IPS DF 6.9 (cell line): Measurements from ENCODE around the gene MYOZ3.

Source experiments
- DNase-seq: peaks from one replicate; pipeline ENCODE4 v3.0.0-alpha.2; 2013; ENCODE audit warnings: low read depth, low spot score
- H3K27ac ChIP-seq: one replicate; pipeline ENCODE4 v1.5.1; 2013; ENCODE audit warnings: low read length, control low read depth
- H3K27me3 ChIP-seq: 2 replicates; pipeline ENCODE4 v1.6.1; 2013; ENCODE audit warnings: mild to moderate bottlenecking, low read length; ENCODE audit not compliant: control insufficient read depth, insufficient read depth
- H3K36me3 ChIP-seq: 2 replicates; pipeline ENCODE4 v1.6.1; 2013; ENCODE audit warnings: low read length; ENCODE audit not compliant: control insufficient read depth, insufficient read depth
- H3K4me1 ChIP-seq: 2 replicates; pipeline ENCODE4 v1.6.1; 2013; ENCODE audit warnings: low read length; ENCODE audit not compliant: control insufficient read depth, insufficient read depth
- H3K4me3 ChIP-seq: 2 replicates; pipeline ENCODE4 v1.5.1; 2013; ENCODE audit warnings: mild to moderate bottlenecking, low read length
- H3K9me3 ChIP-seq: 2 replicates; pipeline ENCODE4 v1.6.1; 2013; ENCODE audit warnings: low read length, inconsistent platforms; ENCODE audit not compliant: control insufficient read depth, insufficient read depth
- WGBS: extraction: QIAGEN DNeasy Blood & Tissue Kit; methylation state at CpG from one replicate; pipeline ENCODE4 v1.1.7; 2013; ENCODE audit warnings: mixed read lengths, missing lambda C conversion rate; ENCODE audit not compliant: insufficient read length, insufficient coverage; 5-methylcytosine and 5-hydroxymethylcytosine counted together

MYOZ3 gene, protein sequence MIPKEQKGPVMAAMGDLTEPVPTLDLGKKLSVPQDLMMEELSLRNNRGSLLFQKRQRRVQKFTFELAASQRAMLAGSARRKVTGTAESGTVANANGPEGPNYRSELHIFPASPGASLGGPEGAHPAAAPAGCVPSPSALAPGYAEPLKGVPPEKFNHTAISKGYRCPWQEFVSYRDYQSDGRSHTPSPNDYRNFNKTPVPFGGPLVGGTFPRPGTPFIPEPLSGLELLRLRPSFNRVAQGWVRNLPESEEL

GRCh38 chr5:150661086-150661485, at the start of gene MYOZ3:
Gene MYOZ3 (plus strand): TSS chr5:150661251. CDS start chr5:150662942, 1,691 bp downstream.
- Histone ChIP-seq H3K27me3 (no peaks in the 10 kb centered on the region), H3K9me3 (no peaks in the 10 kb centered on the region), H3K4me3 (no peak within 1 kb of the TSS), H3K36me3 (no peaks in the 10 kb centered on the region), H3K4me1 (peaks cover 5% of the 10 kb centered on the region), H3K27ac (no peak within 1 kb of the TSS)
- no CpG with 5 or more reads among the region's 7 CpGs for WGBS
- DNase-seq, result no peak

DNA sequence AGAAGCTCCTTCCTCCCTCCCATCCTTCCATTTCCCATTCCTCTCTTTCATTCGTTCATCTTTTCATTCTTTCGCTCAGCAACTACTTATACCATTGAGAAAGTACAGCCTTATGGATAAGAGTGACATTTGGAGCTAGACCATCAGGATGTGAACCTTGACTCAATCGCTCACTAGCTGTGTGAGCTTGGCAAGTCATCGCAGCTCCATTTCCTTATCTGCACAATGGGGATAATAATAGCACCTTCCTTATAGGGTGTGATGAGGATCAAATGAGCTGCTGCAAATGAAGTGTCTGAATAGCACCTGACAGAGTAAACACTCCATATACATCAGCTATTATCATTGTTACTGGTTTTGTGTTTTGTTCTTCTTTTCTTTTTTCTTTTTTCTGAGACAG, 48.6 kb upstream of the MYOZ3 start:
- Histone ChIP-seq H3K27me3 (no peaks in the 10 kb centered on the region), H3K4me1 (0 out of 2 replicates have a peak, but pooled peaks cover 3% of the 10 kb centered on the region), H3K27ac (no peak overlapping the region), H3K36me3 (no peaks in the 10 kb centered on the region), H3K4me3 (no peak overlapping the region), H3K9me3 (no peaks in the 10 kb centered on the region)
- WGBS, result 100% methylated on average over 2 of the region's 4 CpGs
- no peak for DNase-seq

DNA sequence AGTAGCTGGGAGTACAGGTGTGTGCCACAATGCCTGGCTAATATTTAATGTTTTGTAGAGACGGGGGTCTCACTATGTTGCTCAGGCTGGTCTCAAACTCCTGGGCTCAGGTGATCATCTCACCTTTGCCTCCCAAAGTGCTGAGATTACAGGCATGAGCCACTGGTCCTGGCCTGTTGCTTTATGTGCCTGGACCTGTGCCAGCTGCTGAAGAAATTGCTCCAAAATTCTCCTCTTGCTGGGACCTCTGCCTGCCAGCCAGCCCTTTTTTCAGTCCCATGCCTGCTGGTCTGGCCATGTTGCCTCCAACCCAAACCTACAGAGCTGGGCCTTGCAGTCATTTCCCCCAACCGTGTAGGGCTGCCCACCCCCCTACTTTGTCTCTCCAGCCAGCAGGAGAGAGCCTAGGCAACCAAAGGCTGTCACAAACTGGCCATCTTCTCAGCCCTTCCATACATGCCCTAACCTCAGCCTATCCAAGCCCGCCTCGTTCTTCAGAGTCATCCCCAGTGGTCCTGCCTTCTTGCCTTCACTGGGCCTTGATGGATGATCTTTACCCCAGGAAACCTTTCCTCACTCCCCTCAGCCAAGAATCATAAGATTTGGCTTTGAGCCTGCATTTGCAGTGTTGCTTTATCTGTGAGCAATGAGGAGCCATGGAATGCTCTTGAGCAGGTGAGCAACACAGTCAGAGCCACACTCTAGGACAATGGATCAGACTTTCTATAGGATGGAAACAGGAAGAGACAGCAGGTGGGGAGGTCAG, 48.0 kb upstream of the MYOZ3 start:
- Histone ChIP-seq H3K27ac (no peak overlapping the region), H3K4me3 (no peak overlapping the region), H3K36me3 (no peaks in the 10 kb centered on the region), H3K4me1 (0 out of 2 replicates have a peak, but pooled peaks cover 3% of the 10 kb centered on the region), H3K9me3 (no peaks in the 10 kb centered on the region), H3K27me3 (no peaks in the 10 kb centered on the region)
- no CpG with 5 or more reads among the region's 4 CpGs for WGBS
- no peak for DNase-seq

DNA sequence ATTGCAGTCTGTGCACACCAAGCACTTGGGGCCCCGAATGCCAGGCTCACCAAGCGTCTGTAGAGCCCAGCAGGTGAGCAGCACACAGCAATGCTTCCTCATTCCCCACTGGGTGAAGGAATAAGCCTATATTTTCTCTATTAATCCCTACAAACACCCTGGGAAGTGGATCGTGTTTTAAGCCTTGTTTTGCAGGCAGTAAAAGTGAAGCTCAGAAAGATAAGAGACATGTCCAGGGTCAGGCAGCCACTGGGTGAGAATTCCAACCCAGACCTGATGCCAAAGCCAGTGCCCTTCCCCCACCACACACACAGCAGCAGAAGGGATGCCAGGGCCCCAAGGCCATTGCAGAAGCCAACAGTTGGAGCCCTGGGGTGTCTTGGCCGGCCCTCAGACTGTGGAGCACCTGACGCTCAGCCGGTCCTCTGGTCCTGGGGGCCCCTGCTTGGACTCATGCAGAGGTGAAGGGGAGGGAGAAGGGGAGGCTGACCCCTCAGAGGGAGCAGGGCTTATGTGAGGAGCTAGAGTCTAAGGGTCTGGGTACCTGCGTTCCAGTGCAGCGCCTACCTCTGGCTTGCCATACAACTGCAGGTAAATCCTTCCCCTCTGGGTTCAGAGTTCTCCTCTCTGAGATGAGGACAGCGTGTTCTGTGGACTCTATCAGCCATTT, 46.9 kb upstream of the MYOZ3 start:
- Histone ChIP-seq H3K4me1 (0 out of 2 replicates have a peak, but pooled peaks cover 3% of the 10 kb centered on the region), H3K27ac (no peak overlapping the region), H3K27me3 (no peaks in the 10 kb centered on the region), H3K4me3 (no peak overlapping the region), H3K36me3 (no peaks in the 10 kb centered on the region), H3K9me3 (no peaks in the 10 kb centered on the region)
- no peak for DNase-seq
- no CpG with 5 or more reads among the region's 9 CpGs for WGBS

DNA sequence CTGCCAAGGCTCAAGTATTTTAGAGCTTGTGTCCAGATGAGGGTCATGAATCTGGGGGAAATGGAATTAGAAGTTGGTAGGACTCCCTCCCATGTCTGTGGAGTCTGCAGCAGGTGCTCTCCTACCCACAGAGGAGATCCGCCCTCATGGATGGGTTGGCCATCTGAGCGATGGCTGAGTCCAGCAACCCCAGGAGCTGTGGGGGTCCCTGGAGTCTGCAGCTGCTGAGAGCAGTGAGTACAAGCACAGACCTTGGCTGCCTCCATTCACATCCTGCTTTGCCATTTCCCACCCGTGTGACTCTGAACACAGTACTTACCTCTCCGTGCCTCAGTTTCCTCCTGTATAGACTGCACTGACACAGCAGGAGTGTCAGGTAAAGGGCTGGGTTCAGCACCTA, 46.4 kb upstream of the MYOZ3 start:
- Histone ChIP-seq H3K4me1 (0 out of 2 replicates have a peak, but pooled peaks cover 3% of the 10 kb centered on the region), H3K9me3 (no peaks in the 10 kb centered on the region), H3K36me3 (no peaks in the 10 kb centered on the region), H3K27me3 (no peaks in the 10 kb centered on the region), H3K27ac (no peak overlapping the region), H3K4me3 (no peak overlapping the region)
- WGBS, result no CpG with 5 or more reads among the region's 4 CpGs
- no peak for DNase-seq

DNA sequence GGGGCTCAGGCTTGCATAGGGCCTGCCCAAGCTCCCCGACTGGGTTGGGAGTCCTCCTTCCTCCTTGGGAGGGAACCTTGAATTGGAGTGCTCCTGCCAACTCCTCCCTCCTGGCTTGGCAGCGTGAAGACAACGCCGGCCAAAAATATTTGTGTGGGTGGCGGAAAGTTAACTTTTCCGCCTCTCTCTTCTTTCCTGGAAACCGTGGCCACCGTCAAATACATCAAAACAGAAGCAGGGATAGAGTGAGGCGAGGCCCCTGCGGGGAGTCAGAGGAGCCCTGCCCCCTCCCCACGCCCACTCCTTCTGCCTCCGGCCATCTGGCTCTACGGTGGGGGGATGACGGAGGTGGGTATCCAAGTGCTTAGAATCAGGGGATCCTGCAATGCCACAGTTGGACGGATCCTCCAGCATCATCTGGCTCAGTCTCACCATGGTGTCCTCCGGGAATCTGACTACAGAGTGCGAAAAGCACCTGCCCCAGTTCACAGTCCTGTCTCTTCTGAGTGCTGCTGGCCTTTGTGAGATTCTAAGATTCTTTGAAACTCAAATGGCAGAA, 45.8 kb upstream of the MYOZ3 start:
- Histone ChIP-seq H3K36me3 (no peaks in the 10 kb centered on the region), H3K27me3 (no peaks in the 10 kb centered on the region), H3K9me3 (no peaks in the 10 kb centered on the region), H3K27ac (no peak overlapping the region), H3K4me3 (no peak overlapping the region), H3K4me1 (0 out of 2 replicates have a peak, but pooled peaks cover 3% of the 10 kb centered on the region)
- WGBS, result no CpG with 5 or more reads among the region's 17 CpGs
- no peak for DNase-seq

DNA sequence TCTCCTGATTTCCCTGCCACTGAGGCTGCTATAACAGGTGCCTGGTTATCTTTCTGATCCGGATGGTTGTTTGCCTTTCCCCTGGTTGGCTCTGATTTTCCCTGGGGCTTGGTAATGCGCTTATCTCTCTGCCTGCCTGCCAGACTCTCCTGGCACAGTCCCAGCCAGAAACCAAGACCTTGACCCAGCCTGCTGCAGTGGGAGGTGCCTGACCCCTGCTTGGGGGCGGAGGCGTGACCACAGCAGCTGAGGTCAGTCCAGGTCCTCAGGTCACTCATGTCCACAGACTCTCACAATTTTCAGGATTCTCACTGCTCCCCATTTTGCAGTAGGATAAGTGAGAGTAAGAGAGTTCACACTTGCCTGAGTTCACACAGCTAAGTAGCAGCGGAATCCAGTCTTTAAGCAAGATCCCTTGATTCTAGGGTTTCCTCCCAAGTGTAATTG, 45.0 kb upstream of the MYOZ3 start:
- H3K4me3 ChIP-seq, result no peak overlapping the region
- no peaks in the 10 kb centered on the region for H3K9me3 ChIP-seq
- H3K27me3 ChIP-seq, result no peaks in the 10 kb centered on the region
- no peak for DNase-seq
- H3K36me3 ChIP-seq, result no peaks in the 10 kb centered on the region
- no peak overlapping the region for H3K27ac ChIP-seq
- 0 out of 2 replicates have a peak, but pooled peaks cover 3% of the 10 kb centered on the region for H3K4me1 ChIP-seq
- WGBS, result no CpG with 5 or more reads among the region's 5 CpGs

DNA sequence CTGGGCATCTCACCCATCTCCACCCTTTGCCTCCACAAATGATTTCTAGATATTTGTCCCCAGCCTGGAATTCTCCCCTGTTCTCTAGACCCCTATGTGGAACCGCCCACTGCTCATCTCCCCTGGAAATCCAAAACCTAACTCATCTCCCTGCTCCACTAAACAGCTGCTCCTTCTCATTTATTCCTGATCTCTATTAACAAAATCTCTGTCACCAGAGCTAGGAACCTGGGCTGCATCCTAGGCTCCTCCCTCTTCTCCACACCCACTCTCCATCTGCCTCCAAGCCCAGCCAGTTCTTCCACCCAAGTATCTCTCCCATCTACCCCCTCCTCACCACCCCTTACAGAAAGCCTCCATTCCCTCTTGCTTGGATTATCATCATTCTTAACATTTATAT, 44.5 kb upstream of the MYOZ3 start:
- Histone ChIP-seq H3K27ac (no peak overlapping the region), H3K4me1 (0 out of 2 replicates have a peak, but pooled peaks cover 3% of the 10 kb centered on the region), H3K36me3 (no peaks in the 10 kb centered on the region), H3K9me3 (no peaks in the 10 kb centered on the region), H3K4me3 (no peak overlapping the region), H3K27me3 (no peaks in the 10 kb centered on the region)
- no peak for DNase-seq
- no CpG with 5 or more reads among the region's 1 CpG for WGBS

DNA sequence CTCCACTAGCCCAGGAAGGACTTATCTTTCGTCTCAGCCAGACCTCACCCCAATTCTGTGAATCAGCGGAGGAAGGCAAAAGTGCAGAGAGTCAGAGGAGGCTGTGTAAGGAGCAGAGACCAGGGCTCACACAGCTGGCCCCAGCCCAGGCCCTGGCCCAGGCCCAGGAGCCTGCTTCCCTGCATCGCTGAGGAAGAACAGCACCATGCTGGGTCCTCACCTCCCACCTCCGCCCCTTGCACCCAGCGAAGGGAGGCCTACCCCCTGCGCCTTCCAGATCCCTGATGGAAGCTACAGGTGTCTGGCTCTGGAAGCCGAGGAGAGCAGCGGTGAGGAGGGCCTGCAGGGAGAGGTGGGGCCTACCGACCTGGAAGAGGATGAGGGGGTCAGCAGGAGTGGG, 42.9 kb upstream of the MYOZ3 start:
- H3K27ac ChIP-seq, result no peak overlapping the region
- WGBS, result no CpG with 5 or more reads among the region's 9 CpGs
- no peaks in the 10 kb centered on the region for H3K36me3 ChIP-seq
- H3K4me3 ChIP-seq, result no peak overlapping the region
- H3K4me1 ChIP-seq, result 0 out of 2 replicates have a peak, but pooled peaks cover 3% of the 10 kb centered on the region
- no peaks in the 10 kb centered on the region for H3K9me3 ChIP-seq
- H3K27me3 ChIP-seq, result no peaks in the 10 kb centered on the region
- DNase-seq, result no peak
